GM21447 (cell line): ENCODE data around the gene HTR3A.

Source experiments
- ATAC-seq: cut with Tn5 transposase; IDR thresholded peaks from one replicate; pipeline ENCODE4 v1.9.1; 2021; ENCODE audit not compliant: unreplicated experiment

The HTR3A gene

GRCh38 chr11:113977701-113978100 is 2.8 kb downstream of the HTR3A start:
- no peak for ATAC-seq

DNA sequence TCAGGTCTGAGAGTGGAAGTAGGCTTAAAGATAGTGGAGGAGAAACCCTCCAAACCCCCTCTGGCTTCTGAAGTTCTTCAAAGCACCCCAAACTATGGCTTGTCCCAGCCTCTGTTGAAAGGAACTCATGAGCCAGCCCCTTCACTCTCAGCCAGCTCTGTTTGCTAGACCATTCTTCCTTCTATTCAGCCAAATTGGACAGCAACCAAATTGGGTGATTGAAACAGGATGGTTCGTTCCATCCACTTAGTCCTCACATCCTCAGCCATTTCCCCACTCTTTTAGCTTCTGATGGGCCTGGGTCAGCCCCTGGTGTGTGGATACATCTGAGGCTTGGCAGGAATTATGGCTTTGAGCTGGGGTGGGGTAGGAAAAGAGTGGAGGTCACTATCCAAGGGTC is 4.5 kb downstream of the HTR3A start:
- ATAC-seq, result no peak

DNA sequence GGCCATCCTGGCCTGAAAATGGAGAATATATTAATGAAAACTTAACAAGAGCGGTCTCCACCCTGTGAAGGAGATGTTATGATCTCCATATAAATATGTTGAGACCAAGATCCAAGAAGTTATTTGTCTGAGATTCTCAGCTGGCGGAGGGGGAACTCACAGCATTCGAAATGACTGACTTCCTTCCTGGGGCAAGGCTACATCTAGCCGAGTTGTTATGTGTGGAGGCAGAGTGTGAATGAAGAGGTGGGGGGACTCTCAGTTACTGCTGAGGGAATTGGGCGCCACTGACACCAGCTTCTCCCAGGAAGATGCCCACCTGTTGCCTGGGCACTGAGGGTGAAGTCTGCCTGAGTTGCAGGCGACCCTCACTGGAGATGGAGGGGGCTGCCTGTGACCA is 5.9 kb downstream of the HTR3A start:
- no peak for ATAC-seq

DNA sequence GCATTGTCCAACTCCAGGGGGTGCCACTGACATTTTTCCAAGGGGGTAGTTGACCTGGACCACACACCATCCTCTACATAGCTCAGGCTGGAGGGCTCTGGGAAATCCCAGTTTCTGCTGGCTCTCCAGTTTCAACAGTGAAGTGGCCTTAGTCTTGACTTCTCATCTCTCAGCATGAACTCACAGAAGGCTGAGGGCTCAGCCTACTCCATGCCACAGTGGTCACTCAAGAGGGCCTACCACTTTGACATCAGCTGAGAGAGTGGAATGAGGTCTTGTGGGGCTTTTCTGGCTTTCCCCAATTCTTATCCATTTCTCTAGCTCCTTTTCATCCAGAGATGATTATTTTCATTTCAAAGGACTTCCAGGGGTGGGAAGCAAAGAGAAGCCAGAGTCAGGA is 7.4 kb downstream of the HTR3A start:
- ATAC-seq, result no peak

- no peak for ATAC-seq
These were observed 9.9 kb downstream of the HTR3A start for GRCh38 chr11:113984781-113985180.

- no peak for ATAC-seq
These were observed 11.0 kb downstream of the HTR3A start for GRCh38 chr11:113985906-113986305.

GRCh38 chr11:113986351-113987140 is 11.6 kb downstream of the HTR3A start:
- no peak for ATAC-seq

- no peak for ATAC-seq
These were observed 14.5 kb downstream of the HTR3A start for GRCh38 chr11:113989381-113989780.

DNA sequence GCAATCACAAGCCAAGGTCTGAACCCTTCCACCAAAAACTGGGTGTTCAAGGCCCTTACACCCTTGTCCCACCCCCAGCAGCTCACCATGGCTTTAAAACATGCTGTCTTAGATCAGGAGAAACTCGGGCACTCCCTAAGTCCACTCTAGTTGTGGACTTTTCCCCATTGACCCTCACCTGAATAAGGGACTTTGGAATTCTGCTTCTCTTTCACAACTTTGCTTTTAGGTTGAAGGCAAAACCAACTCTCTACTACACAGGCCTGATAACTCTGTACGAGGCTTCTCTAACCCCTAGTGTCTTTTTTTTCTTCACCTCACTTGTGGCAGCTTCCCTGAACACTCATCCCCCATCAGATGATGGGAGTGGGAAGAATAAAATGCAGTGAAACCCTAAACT is 15.0 kb downstream of the HTR3A start:
- no peak for ATAC-seq

DNA sequence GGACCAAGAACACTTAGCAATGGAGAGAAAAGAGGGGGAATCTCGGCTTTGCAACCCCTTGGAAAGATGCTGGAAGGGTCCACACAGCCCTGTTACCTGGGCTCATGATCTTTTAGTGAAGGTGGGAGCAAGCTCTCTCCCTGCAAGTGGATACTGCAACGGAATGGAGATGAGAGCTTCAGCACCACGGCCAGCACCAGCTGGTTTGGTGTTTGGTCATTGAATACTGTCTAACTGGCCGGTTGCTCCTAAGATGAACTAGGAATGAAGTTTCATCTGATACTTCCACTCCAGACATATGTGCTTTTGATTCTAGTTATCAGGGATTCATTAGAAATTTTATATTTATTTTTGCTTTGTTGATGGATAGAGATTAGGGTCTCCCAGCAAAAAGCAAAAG is 16.3 kb downstream of the HTR3A start:
- ATAC-seq, result no peak

DNA sequence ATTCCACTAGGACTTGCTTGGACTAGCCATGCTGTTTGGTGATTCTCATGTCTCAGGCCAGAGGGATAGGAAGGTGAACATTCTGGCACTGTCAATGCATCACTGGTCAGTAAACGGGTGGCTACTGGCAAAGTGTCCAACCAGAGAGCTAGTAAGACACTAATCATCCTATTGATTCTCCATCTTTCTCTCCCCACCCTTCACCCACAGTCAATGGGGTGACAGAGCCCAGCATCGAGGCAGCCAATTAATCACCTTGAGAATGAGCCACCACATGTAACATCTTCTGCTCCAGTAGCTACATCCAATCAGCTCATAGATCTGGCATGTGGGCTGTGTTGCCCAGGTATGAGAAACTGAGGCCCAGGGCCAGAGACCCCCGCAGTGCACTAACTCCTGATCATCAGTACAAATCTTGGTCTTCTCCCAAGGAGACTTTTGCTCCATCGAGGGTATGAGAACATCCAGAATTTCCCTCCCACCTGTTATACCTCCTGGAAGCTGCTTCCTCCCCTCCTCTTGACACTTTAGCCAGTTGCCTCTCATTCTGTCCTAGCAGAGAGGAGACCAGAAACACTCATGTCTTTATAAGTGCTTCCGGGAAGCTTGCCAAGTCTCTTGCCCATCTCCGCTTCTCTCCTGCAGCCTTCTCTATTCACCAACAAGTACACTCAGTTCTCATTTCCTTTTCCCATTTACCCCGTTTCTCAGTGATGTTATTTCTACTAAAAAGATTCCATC is 17.0 kb downstream of the HTR3A start:
- no peak for ATAC-seq

- ATAC-seq, result no peak
These were observed 17.7 kb downstream of the HTR3A start for GRCh38 chr11:113992459-113993110.

DNA sequence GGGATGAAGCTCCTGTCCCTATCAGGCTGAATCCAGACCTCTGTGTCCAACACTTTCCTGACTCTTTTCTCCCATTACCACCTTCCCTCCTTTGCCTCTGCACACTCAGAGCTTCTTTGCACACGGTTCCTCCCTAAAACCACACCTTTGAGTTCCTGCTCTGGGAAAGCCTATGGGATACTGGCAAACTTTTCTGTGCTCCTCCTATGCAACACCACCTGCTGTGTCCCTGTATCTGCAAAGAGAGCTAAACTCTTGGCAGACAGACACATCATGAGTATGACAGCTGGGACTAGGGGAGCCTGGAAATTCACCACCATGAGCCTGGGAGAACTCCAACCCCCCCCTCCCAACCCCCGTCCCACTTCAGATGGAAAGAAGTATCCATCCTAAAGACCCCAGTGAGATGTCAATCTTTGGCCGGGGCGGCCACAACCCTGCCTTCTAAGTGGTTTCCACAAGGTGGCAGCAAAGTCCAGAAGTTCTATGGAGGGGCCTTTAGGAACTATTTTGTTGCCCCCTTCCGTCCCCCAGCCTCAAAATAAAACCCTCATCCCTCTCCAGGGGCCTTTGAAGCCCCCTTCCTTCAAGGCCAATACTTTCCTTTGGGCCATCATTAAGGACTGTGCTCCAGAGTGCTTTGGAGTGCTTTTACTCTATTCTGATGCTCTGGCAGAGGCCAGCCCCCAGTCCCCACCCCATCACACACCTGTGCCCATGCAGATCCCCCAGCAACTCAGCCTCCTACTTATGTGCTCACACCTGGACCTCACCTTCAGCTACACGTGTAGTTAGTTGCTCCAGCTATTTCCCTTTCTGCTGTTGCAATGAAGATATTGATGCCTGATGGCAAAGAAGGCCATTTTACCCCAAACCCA is 19.4 kb downstream of the HTR3A start:
- no peak for ATAC-seq

GRCh38 chr11:113997473-113997872 is 22.6 kb downstream of the HTR3A start:
- ATAC-seq, result no peak

GRCh38 chr11:113998574-113998973 is 23.7 kb downstream of the HTR3A start:
- no peak for ATAC-seq

DNA sequence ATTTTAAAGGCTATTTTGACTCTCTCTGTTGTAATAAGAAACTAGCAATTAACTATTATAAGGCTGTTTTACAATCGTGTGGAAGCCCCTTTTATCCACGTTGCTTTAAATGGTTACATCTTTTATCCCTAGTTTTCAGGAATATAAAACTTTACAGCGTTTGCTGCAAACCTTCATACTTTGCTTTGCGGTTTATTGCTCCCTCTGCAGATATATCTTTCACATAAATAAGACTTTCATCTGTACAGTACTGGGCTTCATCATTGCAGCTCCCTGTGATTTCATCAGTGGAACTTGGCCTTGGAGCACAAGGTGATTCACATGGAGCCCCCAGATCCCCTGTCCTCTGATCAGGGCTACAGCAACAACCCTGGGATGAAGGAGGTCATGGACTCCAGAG is 25.6 kb downstream of the HTR3A start:
- ATAC-seq, result no peak

GRCh38 chr11:114001416-114001815 is 26.5 kb downstream of the HTR3A start:
- no peak for ATAC-seq

DNA sequence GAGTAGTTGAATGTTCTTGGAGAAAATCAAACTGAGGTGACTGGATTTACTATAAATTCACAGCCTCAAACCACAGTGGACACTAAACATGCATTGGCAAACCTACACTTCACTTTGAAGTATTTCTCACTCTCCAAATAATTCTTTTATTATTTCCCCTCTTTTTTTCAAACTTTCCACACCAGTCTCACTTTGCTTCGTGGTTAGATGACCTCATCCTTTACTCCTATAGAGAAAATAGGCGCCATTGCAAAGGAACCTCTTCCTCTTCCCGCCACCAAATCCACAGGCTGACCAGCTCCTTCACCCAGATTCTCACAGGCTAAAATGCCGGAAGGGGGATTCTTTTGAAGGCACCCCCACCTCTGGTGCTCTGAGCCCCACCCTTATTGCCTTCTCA is 33.4 kb downstream of the HTR3A start:
- no peak for ATAC-seq

DNA sequence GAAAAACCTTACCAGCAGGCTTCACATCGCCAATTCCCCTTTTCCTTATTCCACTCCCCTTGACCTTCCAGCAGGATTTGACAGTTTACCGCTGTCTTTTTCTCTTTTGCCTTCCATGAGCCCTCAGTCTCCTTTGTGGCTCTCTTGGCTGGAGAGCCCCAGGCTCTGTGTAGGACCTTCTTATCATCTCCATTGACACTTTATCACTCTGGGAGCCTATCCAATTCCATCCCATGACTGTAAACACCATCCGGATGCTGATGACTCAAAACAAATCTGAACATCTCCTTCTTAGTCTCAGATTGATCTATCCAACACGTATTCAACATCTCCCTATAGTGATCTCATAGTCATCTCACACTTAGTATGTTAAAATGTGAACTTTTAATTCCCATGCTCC is 36.0 kb downstream of the HTR3A start:
- ATAC-seq, result no peak

DNA sequence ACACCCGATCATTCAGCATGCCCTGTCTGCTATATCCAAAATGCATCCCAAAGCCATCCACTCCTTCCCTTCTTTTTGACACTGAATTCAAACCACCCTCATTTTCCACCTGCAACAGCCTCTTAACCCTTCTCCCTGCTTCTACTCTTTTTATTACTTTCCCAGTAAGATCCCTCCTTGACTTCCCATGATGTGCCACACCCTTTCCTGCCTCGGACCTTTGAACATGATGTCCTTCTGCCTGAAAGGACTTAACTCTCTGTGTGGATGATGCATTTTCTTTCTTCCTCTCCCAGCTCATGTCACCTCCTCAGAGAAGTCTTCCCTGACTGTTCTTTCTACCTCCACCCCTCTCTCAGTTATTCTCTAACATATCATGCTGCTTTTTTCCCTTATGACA is 36.5 kb downstream of the HTR3A start:
- ATAC-seq, result no peak

DNA sequence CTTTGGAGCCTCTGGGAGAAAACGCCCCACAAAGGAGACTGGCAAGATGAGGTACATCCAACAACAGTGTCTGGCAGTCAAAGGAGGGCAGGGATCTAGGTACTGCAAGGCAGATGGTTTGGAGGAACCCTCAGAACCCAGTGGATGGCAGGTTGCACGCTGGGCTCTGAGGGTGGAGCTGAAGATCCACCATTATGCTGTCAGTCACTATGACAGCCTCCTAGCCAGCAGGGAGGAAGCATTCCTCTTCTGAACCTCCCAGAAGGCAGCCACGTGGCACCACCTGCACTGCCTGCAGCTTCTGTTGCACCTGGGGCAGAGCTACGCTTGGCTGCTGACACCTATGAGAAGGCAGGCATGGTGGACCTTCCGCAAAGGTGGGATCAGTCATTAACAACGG is 40.2 kb downstream of the HTR3A start:
- ATAC-seq, result no peak
